Subcutaneous abdominal adipose tissue (tissue), 5 donors: Measurements from ENCODE around the gene GOLGA8T.
"Not testable (repeated sequence)": the region's sequence is repeated elsewhere in the genome, so short reads cannot be mapped to it uniquely, and the experiment has no call there.

ENCODE experiments used
- H3K27ac ChIP-seq: one replicate; pipeline ENCODE4 v1.7.0; 2013; ENCODE audit warnings: low read depth, mild to moderate bottlenecking, inconsistent platforms, low read length, moderate library complexity
- H3K27me3 ChIP-seq, 5 donors: one replicate each; pipeline ENCODE4 v1.7.0; 2013; ENCODE audit warnings: low read length in 5 of 5, inconsistent platforms in 1 of 5; ENCODE audit not compliant: control insufficient read depth in 5 of 5, insufficient read depth in 4 of 5
- H3K36me3 ChIP-seq, 5 donors: one replicate each; pipeline ENCODE4 v1.7.0; 2013; ENCODE audit warnings: low read length in 5 of 5; ENCODE audit not compliant: control insufficient read depth in 5 of 5, insufficient read depth in 5 of 5
- H3K4me1 ChIP-seq, 5 donors: one replicate each; pipeline ENCODE4 v1.7.0; 2013; ENCODE audit warnings: low read length in 5 of 5, mild to moderate bottlenecking in 3 of 5, moderate library complexity in 1 of 5; ENCODE audit not compliant: control insufficient read depth in 5 of 5, insufficient read depth in 5 of 5
- H3K4me3 ChIP-seq, 5 donors: one replicate each; pipeline ENCODE4 v1.7.0; 2013; ENCODE audit warnings: low read length in 5 of 5, low read depth in 1 of 5
- H3K9ac ChIP-seq, 5 donors: one replicate each; pipeline ENCODE4 v1.7.0; 2013; ENCODE audit warnings: low read length in 5 of 5, mild to moderate bottlenecking in 4 of 5, moderate library complexity in 3 of 5
- H3K9me3 ChIP-seq, 5 donors: one replicate each; pipeline ENCODE4 v1.7.0; 2013; ENCODE audit warnings: low read length in 5 of 5; ENCODE audit not compliant: control insufficient read depth in 5 of 5
- donor health status: healthy.
- donor health status: healthy.
- donor health status: healthy.
- donor health status: healthy.
- donor health status: healthy.

Gene GOLGA8T

GRCh38 chr15:30164257-30164656 lies 29.4 kb downstream of the GOLGA8T start:
- H3K4me1 ChIP-seq, H3K9me3 ChIP-seq, H3K27ac ChIP-seq, H3K27me3 ChIP-seq, H3K9ac ChIP-seq, H3K4me3 ChIP-seq, H3K36me3 ChIP-seq: not testable (repeated sequence)

GRCh38 chr15:30167403-30167802 lies 32.6 kb downstream of the GOLGA8T start:
- not testable (repeated sequence) for H3K4me3 ChIP-seq, H3K27ac ChIP-seq, H3K36me3 ChIP-seq, H3K27me3 ChIP-seq, H3K9me3 ChIP-seq, H3K4me1 ChIP-seq, H3K9ac ChIP-seq

GRCh38 chr15:30167886-30168285 lies 33.0 kb downstream of the GOLGA8T start:
- H3K36me3 ChIP-seq: not testable (repeated sequence)

GRCh38 chr15:30171452-30171851 lies 36.6 kb downstream of the GOLGA8T start:
- not testable (repeated sequence) for H3K9me3 ChIP-seq, H3K4me3 ChIP-seq, H3K4me1 ChIP-seq, H3K27me3 ChIP-seq, H3K9ac ChIP-seq, H3K27ac ChIP-seq, H3K36me3 ChIP-seq

More at GRCh38 chr15:30167886-30168285, 33.0 kb downstream of the GOLGA8T start:
- not testable (repeated sequence) for H3K4me1 ChIP-seq, H3K9ac ChIP-seq, H3K4me3 ChIP-seq, H3K27ac ChIP-seq, H3K27me3 ChIP-seq, H3K9me3 ChIP-seq

GRCh38 chr15:30173041-30173608 lies 38.3 kb downstream of the GOLGA8T start:
- H3K4me3 ChIP-seq, H3K9ac ChIP-seq, H3K36me3 ChIP-seq, H3K4me1 ChIP-seq, H3K27me3 ChIP-seq, H3K9me3 ChIP-seq, H3K27ac ChIP-seq: not testable (repeated sequence)

- not testable (repeated sequence) for H3K4me1 ChIP-seq, H3K9me3 ChIP-seq, H3K27me3 ChIP-seq, H3K27ac ChIP-seq, H3K4me3 ChIP-seq, H3K36me3 ChIP-seq, H3K9ac ChIP-seq
Observed at GRCh38 chr15:30175291-30175690, 40.4 kb downstream of the GOLGA8T start.

- not testable (repeated sequence) for H3K4me3 ChIP-seq, H3K27me3 ChIP-seq, H3K9me3 ChIP-seq, H3K36me3 ChIP-seq, H3K4me1 ChIP-seq, H3K27ac ChIP-seq, H3K9ac ChIP-seq
Observed at GRCh38 chr15:30176613-30177012, 41.8 kb downstream of the GOLGA8T start.

GRCh38 chr15:30179814-30180213 lies 45.0 kb downstream of the GOLGA8T start:
- not testable (repeated sequence) for H3K4me1 ChIP-seq, H3K27me3 ChIP-seq, H3K36me3 ChIP-seq, H3K9ac ChIP-seq, H3K9me3 ChIP-seq, H3K27ac ChIP-seq, H3K4me3 ChIP-seq

- not testable (repeated sequence) for H3K9me3 ChIP-seq, H3K27ac ChIP-seq, H3K27me3 ChIP-seq, H3K4me1 ChIP-seq, H3K36me3 ChIP-seq, H3K9ac ChIP-seq, H3K4me3 ChIP-seq
Observed at GRCh38 chr15:30185495-30185894, 50.6 kb downstream of the GOLGA8T start.

GRCh38 chr15:30187429-30187828 lies 52.6 kb downstream of the GOLGA8T start:
- H3K4me1 ChIP-seq, H3K4me3 ChIP-seq, H3K27me3 ChIP-seq, H3K9ac ChIP-seq, H3K9me3 ChIP-seq, H3K27ac ChIP-seq, H3K36me3 ChIP-seq: not testable (repeated sequence)

- not testable (repeated sequence) for H3K36me3 ChIP-seq, H3K9me3 ChIP-seq, H3K27me3 ChIP-seq, H3K9ac ChIP-seq, H3K4me3 ChIP-seq, H3K27ac ChIP-seq, H3K4me1 ChIP-seq
Observed at GRCh38 chr15:30189754-30190153, 54.9 kb downstream of the GOLGA8T start.
